RWPE2 (cell line): ENCODE results near the gene CDKN2B-AS1.
A peak's percentile ranks its signal among the peaks of the same experiment; 100 is the strongest.

Experiments used
- ATAC-seq: fragments of 200-7000 bp; cut with Tn5 transposase; 3 replicates; pipeline ENCODE4 v1.9.1; 2021; ENCODE audit warnings: low read depth
- DNase-seq: peaks from one replicate; pipeline ENCODE4 v3.0.0-alpha.2; 2020; ENCODE audit warnings: low spot score
- H3K27ac ChIP-seq: fragments of 450-650 bp; 2 replicates; pipeline ENCODE4 v1.5.1; 2017; ENCODE audit warnings: mild to moderate bottlenecking; ENCODE audit not compliant: poor library complexity, severe bottlenecking
- H3K27me3 ChIP-seq: fragments of 250-450 bp; sonication (Bioruptor Pico); 2 replicates; pipeline ENCODE4 v1.5.1; 2021; ENCODE audit warnings: mild to moderate bottlenecking, moderate library complexity; ENCODE audit not compliant: insufficient read depth, poor library complexity, severe bottlenecking
- H3K36me3 ChIP-seq: fragments of 250-450 bp; sonication (Bioruptor Pico); 2 replicates; pipeline ENCODE4 v1.5.1; 2020; ENCODE audit warnings: low read depth, mild to moderate bottlenecking, moderate library complexity
- H3K4me1 ChIP-seq: fragments of 250-450 bp; sonication (Bioruptor Pico); 2 replicates; pipeline ENCODE4 v1.5.1; 2021; ENCODE audit warnings: mild to moderate bottlenecking, moderate library complexity; ENCODE audit not compliant: insufficient read depth, poor library complexity, severe bottlenecking
- H3K4me3 ChIP-seq: fragments of 250-450 bp; sonication (Bioruptor Pico); 2 replicates; pipeline ENCODE4 v1.5.1; 2021; ENCODE audit warnings: mild to moderate bottlenecking, moderate library complexity; ENCODE audit not compliant: severe bottlenecking
- H3K9me3 ChIP-seq: fragments of 250-450 bp; sonication (Bioruptor Pico); 2 replicates; pipeline ENCODE4 v1.5.1; 2021; ENCODE audit warnings: mild to moderate bottlenecking, moderate library complexity; ENCODE audit not compliant: severe bottlenecking
- TF ChIP-seq, protein P1 (sequence below): fragments of 450-650 bp; IDR thresholded peaks from one replicate; pipeline ENCODE4 v1.5.1; 2017; ENCODE audit warnings: mild to moderate bottlenecking, moderate library complexity; ENCODE audit not compliant: poor library complexity, severe bottlenecking

CDKN2B-AS1 gene

DNA sequence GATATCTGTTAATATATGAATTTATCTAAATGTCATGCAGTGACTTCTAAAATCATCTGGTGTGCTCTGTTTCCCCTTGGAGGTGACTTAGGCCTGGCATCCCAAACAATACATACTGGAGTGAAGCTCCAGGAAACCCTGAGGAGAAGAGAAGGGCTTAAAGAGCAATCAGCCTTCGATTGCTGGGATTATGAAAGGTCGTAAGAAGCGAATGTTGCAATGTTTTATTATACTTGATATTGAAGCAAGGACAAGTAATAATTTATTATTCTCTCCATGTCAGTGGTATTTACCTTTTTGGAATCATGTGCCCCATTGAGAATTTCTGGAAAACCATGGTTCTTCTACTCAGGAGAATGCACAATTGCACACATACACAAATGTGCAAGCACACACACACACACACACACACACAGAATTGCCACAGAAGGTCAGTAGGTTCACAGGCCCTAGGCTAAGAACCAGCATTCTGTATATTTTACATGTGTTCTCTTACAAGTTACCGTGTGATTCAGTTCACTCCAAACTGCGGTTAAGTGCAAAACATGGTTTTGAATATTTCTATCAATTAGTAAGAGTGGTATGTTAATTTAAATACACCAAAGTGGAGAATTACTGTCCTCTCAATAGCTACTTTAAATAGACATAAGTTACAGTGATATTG is 93.6 kb downstream of the CDKN2B-AS1 start:
- Histone ChIP-seq H3K4me1 (peaks cover 45% of the 10 kb centered on the region), H3K4me3 (no peak overlapping the region), H3K27me3 (no peaks in the 10 kb centered on the region), H3K36me3 (peaks cover 3% of the 10 kb centered on the region; the same call in 1 of the 2 replicates), H3K27ac (peak overlapping the region; percentile 99), H3K9me3 (no peaks in the 10 kb centered on the region)
- DNase-seq, result no peak
- TF ChIP-seq, protein P1, sequence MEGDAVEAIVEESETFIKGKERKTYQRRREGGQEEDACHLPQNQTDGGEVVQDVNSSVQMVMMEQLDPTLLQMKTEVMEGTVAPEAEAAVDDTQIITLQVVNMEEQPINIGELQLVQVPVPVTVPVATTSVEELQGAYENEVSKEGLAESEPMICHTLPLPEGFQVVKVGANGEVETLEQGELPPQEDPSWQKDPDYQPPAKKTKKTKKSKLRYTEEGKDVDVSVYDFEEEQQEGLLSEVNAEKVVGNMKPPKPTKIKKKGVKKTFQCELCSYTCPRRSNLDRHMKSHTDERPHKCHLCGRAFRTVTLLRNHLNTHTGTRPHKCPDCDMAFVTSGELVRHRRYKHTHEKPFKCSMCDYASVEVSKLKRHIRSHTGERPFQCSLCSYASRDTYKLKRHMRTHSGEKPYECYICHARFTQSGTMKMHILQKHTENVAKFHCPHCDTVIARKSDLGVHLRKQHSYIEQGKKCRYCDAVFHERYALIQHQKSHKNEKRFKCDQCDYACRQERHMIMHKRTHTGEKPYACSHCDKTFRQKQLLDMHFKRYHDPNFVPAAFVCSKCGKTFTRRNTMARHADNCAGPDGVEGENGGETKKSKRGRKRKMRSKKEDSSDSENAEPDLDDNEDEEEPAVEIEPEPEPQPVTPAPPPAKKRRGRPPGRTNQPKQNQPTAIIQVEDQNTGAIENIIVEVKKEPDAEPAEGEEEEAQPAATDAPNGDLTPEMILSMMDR, result no peak
- ATAC-seq, result no peak

DNA sequence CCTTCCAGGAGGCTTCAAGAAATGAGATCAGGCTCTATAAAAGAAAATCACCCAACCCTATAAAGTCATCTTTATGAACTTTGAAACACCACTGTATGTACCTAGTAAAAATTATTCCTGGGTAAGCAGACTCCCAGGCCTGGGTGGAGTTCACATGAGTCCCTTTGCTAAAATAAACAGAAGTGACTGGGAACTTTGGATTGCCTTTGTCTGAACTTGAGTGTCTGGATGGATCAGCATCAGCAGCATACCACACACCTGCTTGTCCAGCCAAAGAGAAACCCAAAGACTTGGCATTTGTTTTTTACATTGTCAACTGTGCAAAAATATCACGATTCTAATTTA is 94.1 kb downstream of the CDKN2B-AS1 start:
- ATAC-seq, result peak; percentile 22; the same call in 2 of the 3 replicates
- no peak for DNase-seq
- TF ChIP-seq, protein P1, result no peak
- peaks cover 42% of the 10 kb centered on the region for H3K4me1 ChIP-seq
- H3K27ac ChIP-seq, result peak overlapping the region; percentile 99
- peaks cover 3% of the 10 kb centered on the region; the same call in 1 of the 2 replicates for H3K36me3 ChIP-seq
- H3K4me3 ChIP-seq, result no peak overlapping the region
- no peaks in the 10 kb centered on the region for H3K27me3 ChIP-seq
- no peaks in the 10 kb centered on the region for H3K9me3 ChIP-seq

DNA sequence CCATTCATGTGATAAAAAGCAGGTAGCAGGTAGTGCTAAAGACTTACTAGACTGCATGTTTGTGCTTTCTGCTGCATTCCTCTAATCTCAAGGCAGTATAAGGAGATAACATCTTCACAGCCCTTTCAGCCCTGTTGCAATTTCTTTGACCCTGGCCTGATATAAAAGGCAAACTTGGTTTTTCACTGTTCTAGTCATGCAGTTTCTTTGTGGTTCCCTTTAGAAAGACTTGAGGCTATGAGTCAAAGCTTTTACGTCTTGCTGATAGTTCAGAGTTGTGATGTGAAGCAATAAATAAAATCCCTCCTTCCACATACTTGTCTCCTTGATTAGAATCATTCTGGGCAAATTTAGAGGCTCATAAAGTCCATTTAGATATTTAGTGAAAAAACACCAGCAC is 103.1 kb downstream of the CDKN2B-AS1 start:
- Histone ChIP-seq H3K4me1 (peaks cover 34% of the 10 kb centered on the region), H3K9me3 (no peaks in the 10 kb centered on the region), H3K27ac (peak overlapping the region; percentile 68), H3K4me3 (no peak overlapping the region), H3K36me3 (no peaks in the 10 kb centered on the region), H3K27me3 (no peaks in the 10 kb centered on the region)
- peak; percentile 96 for ATAC-seq
- TF ChIP-seq, protein P1, result no peak
- no peak for DNase-seq

DNA sequence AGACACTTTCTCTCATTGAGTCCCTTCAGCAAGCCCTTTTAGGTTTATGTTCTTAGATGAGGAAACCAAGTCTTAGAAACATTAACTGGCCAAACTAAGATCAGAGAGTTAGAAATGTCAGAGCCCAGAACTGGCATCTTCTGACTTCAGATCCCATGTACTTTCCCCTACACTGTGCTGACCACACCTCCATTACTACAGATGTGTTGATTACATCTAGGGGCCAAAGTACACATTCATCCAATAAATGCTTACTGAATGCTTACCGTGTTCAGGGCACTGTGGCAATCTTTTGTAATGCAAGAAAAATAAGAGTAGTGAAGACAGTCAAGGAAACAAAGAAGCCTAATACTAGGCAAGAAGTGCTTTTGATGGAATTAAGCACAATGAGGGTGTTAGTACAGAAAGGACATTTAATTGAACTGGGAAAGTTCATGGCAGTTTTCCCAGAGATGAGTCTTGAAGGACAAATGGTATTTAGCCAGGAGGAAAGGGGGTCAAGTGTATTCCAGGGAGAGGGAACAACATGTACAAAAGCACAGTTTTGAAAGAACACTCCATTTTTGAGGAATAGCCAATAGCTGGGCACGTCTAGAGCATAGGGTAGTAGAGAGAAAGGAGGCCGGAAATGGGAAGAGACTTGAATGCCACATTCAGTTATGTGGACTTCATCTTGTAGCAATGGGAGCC is 104.2 kb downstream of the CDKN2B-AS1 start:
- H3K4me3 ChIP-seq, result no peak overlapping the region
- H3K27me3 ChIP-seq, result no peaks in the 10 kb centered on the region
- DNase-seq (no peak), ATAC-seq (no peak)
- peaks cover 43% of the 10 kb centered on the region for H3K4me1 ChIP-seq
- TF ChIP-seq, protein P1, result no peak
- peak overlapping the region; percentile 68 for H3K27ac ChIP-seq
- no peaks in the 10 kb centered on the region for H3K9me3 ChIP-seq
- H3K36me3 ChIP-seq, result no peaks in the 10 kb centered on the region

DNA sequence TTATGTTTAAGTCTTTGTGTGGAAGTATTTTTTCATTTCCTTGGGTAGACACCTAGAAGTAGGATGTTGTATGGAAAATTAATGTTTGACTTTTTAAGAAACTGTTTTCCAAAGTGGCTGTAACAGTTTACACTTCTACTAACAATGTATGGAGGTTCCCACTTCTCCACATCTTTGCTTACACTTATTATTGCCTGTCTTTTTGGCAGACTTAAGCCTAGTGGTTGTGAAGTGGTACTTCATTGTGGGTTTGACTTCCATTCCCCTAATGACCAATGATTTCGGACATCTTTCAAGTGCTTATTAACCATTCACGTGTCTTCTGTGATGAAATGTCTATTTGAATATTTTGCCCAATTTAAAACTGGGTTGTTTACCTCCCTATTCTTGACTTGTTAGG is 106.0 kb downstream of the CDKN2B-AS1 start:
- TF ChIP-seq, protein P1, result no peak
- no peak overlapping the region for H3K4me3 ChIP-seq
- no peak for DNase-seq
- H3K9me3 ChIP-seq, result no peaks in the 10 kb centered on the region
- peaks cover 56% of the 10 kb centered on the region for H3K4me1 ChIP-seq
- H3K27me3 ChIP-seq, result no peaks in the 10 kb centered on the region
- H3K36me3 ChIP-seq, result no peaks in the 10 kb centered on the region
- ATAC-seq, result no peak
- peak overlapping the region; percentile 98 for H3K27ac ChIP-seq
